B cell (primary cell): Measurements from ENCODE around the gene SPOCK3. TPM values are rescaled to one million over a fixed set of nuclear protein-coding genes. Genes with fewer than 3 reads are reported as not detected.

Source experiments
- ATAC-seq: fragments of 200-7000 bp; cut with Tn5 transposase; one replicate; pipeline ENCODE4 v1.10.0; 2021; ENCODE audit warnings: low read depth, mild to moderate bottlenecking, moderate number of reproducible peaks, moderate library complexity
- CTCF ChIA-PET: fragments of 350-600 bp; sonication (Branson Sonifier 250); formaldehyde crosslinking; loops from one replicate; lab custom pipeline; 2021; ENCODE audit warnings: antibody characterized with exemption, inconsistent platforms; lab: Charles Lee
- POLR2A ChIA-PET: fragments of 350-600 bp; sonication (Branson Sonifier 250); formaldehyde crosslinking; loops from one replicate; lab custom pipeline; 2021; ENCODE audit warnings: antibody characterized with exemption; lab: Charles Lee
- DNase-seq: peaks from one replicate; pipeline ENCODE4 v3.0.0; 2013
- H2AFZ ChIP-seq: 2 replicates; pipeline ENCODE4 v1.6.1; 2012; ENCODE audit warnings: mild to moderate bottlenecking, low read depth, low read length; ENCODE audit not compliant: insufficient read depth, poor library complexity, severe bottlenecking
- H3K27ac ChIP-seq, 2 donors: 1 replicate in 1 of 2; 2 replicates in 1 of 2; pipeline ENCODE4 v1.5.1; 2012 to 2013; ENCODE audit warnings: low read length in 2 of 2, mild to moderate bottlenecking in 2 of 2, moderate library complexity in 1 of 2
- H3K27me3 ChIP-seq, 4 experiments: fragments of 200-600 bp in 1 of 4; sonication (generic) in 1 of 4; replicated peaks in 1 of 4; 1 replicate in 2 of 4; 2 replicates in 2 of 4; pipeline versions ENCODE4 v1.6.1 to v1.7.0; 2013 to 2016; ENCODE audit warnings: low read length in 3 of 4, mild to moderate bottlenecking in 2 of 4, mixed read lengths in 1 of 4, moderate library complexity in 1 of 4; ENCODE audit not compliant: insufficient read depth in 4 of 4, control insufficient read depth in 3 of 4; ENCODE audit errors: control extremely low read depth in 1 of 4
- H3K36me3 ChIP-seq, 2 experiments: replicated peaks in 1 of 2; 1 replicate in 1 of 2; 2 replicates in 1 of 2; pipeline versions ENCODE4 v1.6.1 to v1.7.1; 2013; ENCODE audit warnings: low read length in 1 of 2; ENCODE audit not compliant: insufficient read depth in 2 of 2, control insufficient read depth in 1 of 2; ENCODE audit errors: control extremely low read depth in 1 of 2, extremely low read depth in 1 of 2
- H3K4me1 ChIP-seq, 2 donors: fragments of 200-600 bp in 1 of 2; sonication (generic) in 1 of 2; 1 replicate in 1 of 2; 2 replicates in 1 of 2; pipeline versions ENCODE4 v1.5.1 to v1.6.1; 2013 to 2017; ENCODE audit warnings: low read length in 2 of 2; ENCODE audit not compliant: control insufficient read depth in 2 of 2, insufficient read depth in 2 of 2
- H3K4me2 ChIP-seq: replicated peaks from 2 replicates; pipeline ENCODE3; 2012; ENCODE audit warnings: mild to moderate bottlenecking, low read depth, low read length; ENCODE audit not compliant: poor library complexity, severe bottlenecking
- H3K4me3 ChIP-seq, 5 experiments: fragments of 200-600 bp in 1 of 5; sonication (generic) in 1 of 5; 1 replicate in 3 of 5; 2 replicates in 2 of 5; pipeline versions ENCODE4 v1.5.1 to v1.7.0; 2011 to 2016; ENCODE audit warnings: low read length in 4 of 5, mild to moderate bottlenecking in 4 of 5, low read depth in 2 of 5, control low read depth in 1 of 5, moderate library complexity in 1 of 5; ENCODE audit not compliant: insufficient read depth in 1 of 5; ENCODE audit errors: control extremely low read depth in 1 of 5, extremely low read depth in 1 of 5
- H3K79me2 ChIP-seq: fragments of 200-600 bp; sonication (generic); one replicate; pipeline ENCODE4 v1.6.0; 2016; ENCODE audit warnings: low read length; ENCODE audit not compliant: control insufficient read depth, insufficient read depth
- H3K9ac ChIP-seq: fragments of 200-600 bp; sonication (generic); 2 replicates; pipeline ENCODE4 v1.6.1; 2017; ENCODE audit warnings: mild to moderate bottlenecking, low read length, moderate library complexity
- H3K9me3 ChIP-seq, 3 donors: one replicate each; pipeline versions ENCODE4 v1.6.1 to v1.7.1; 2013; ENCODE audit warnings: low read length in 2 of 3; ENCODE audit not compliant: control insufficient read depth in 2 of 3, insufficient read depth in 1 of 3; ENCODE audit errors: control extremely low read depth in 1 of 3
- H4K20me1 ChIP-seq: 2 replicates; pipeline ENCODE4 v1.6.0; 2012; ENCODE audit warnings: mild to moderate bottlenecking, low read length; ENCODE audit not compliant: insufficient read depth, control insufficient read depth, poor library complexity, severe bottlenecking
- H3K27ac Mint-ChIP-seq: one replicate; pipeline ENCODE4 v1.8.0; 2021; ENCODE audit warnings: mixed read lengths
- H3K27me3 Mint-ChIP-seq: one replicate; pipeline ENCODE4 v1.8.0; 2021; ENCODE audit warnings: mixed read lengths
- H3K4me1 Mint-ChIP-seq: one replicate; pipeline ENCODE4 v1.8.0; 2021; ENCODE audit warnings: mixed read lengths
- H3K4me3 Mint-ChIP-seq: one replicate; pipeline ENCODE4 v1.8.0; 2021; ENCODE audit warnings: mixed read lengths
- H3K9me3 Mint-ChIP-seq: one replicate; pipeline ENCODE4 v1.8.0; 2022; ENCODE audit warnings: mixed read lengths; ENCODE audit not compliant: insufficient read depth
- CTCF ChIP-seq: fragments of 200-600 bp; IDR thresholded peaks from one replicate; pipeline ENCODE4 v1.8.0; 2022; ENCODE audit warnings: antibody characterized with exemption, mild to moderate bottlenecking
- EZH2 ChIP-seq: IDR thresholded peaks from 2 replicates; pipeline ENCODE4 v1.6.1; 2012; ENCODE audit warnings: borderline replicate concordance, low read depth, mild to moderate bottlenecking, moderate library complexity, low read length; ENCODE audit not compliant: insufficient read depth, poor library complexity, severe bottlenecking
- WGBS: methylation state at CpG from one replicate; pipeline ENCODE4 v1.1.5; 2013; ENCODE audit warnings: missing lambda C conversion rate; ENCODE audit not compliant: insufficient coverage; 5-methylcytosine and 5-hydroxymethylcytosine counted together
- intact Hi-C: fragments of 100-400 bp; cut with micrococcal nuclease; formaldehyde crosslinking; loops from one replicate; pipeline ENCODE4 v1.10.0; 2022
- polyA plus RNA-seq: library from polyadenylated mRNA; depleted of rRNA; stranded (reverse); fragments of >200 nt; gene quantifications from 2 replicates; pipeline ENCODE4 v1.2.3, GENCODE V29; 2012
- total RNA-seq, 2 donors: library from RNA; stranded (reverse); fragments of 120-200 nt in 1 of 2; gene quantifications; 1 replicate in 1 of 2; 2 replicates in 1 of 2; pipeline versions ENCODE4 v1.2.3 to v1.2.4, GENCODE V29; 2013 to 2022

SPOCK3 gene
- total and polyA plus RNA-seq, 2 donors (not counting 1 experiment from before 2014, with no cell fraction given) = not detected

- no peaks in the 10 kb centered on the region for H3K9me3 ChIP-seq
- no peak overlapping the region for H3K27ac Mint-ChIP-seq
- no peaks in the 10 kb centered on the region for H4K20me1 ChIP-seq
- DNase-seq (no peak), ATAC-seq (no peak)
- intact Hi-C loops = no loop called here
- no peak overlapping the region for H2AFZ ChIP-seq
- no peak overlapping the region for H3K4me2 ChIP-seq
- no peak overlapping the region for H3K27ac ChIP-seq
- ChIA-PET CTCF (no interaction called here), POLR2A (no interaction called here)
- no peaks in the 10 kb centered on the region for H3K27me3 Mint-ChIP-seq
- no peaks in the 10 kb centered on the region for H3K79me2 ChIP-seq
- no peaks in the 10 kb centered on the region for H3K27me3 ChIP-seq
- no peaks in the 10 kb centered on the region for H3K9me3 Mint-ChIP-seq
- H3K4me3 ChIP-seq = no peak overlapping the region
- TF ChIP-seq CTCF (no peak), EZH2 (no peak)
- no peak overlapping the region for H3K9ac ChIP-seq
- no peak overlapping the region for H3K4me3 Mint-ChIP-seq
- no peaks in the 10 kb centered on the region for H3K4me1 Mint-ChIP-seq
- H3K36me3 ChIP-seq = no peaks in the 10 kb centered on the region
- H3K4me1 ChIP-seq = no peaks in the 10 kb centered on the region
- WGBS = no CpG with 5 or more reads among the region's 3 CpGs
Measured at GRCh38 chr4:167032871-167033270, 201.4 kb downstream of the SPOCK3 start.

- no peak for ATAC-seq
- Histone ChIP-seq H3K9me3 (no peaks in the 10 kb centered on the region), H2AFZ (no peak overlapping the region), H3K4me2 (no peak overlapping the region), H3K9ac (no peak overlapping the region), H3K27me3 (no peaks in the 10 kb centered on the region), H3K79me2 (no peaks in the 10 kb centered on the region), H3K4me1 (no peaks in the 10 kb centered on the region), H4K20me1 (no peaks in the 10 kb centered on the region), H3K4me3 (no peak overlapping the region), H3K27ac (no peak overlapping the region), H3K36me3 (no peaks in the 10 kb centered on the region)
- ChIA-PET CTCF (no interaction called here), POLR2A (no interaction called here)
- no peak overlapping the region for H3K4me3 Mint-ChIP-seq
- no peak for DNase-seq
- no peak for TF ChIP-seq EZH2
- no peak for TF ChIP-seq CTCF
- H3K9me3 Mint-ChIP-seq = no peaks in the 10 kb centered on the region
- H3K27ac Mint-ChIP-seq = no peak overlapping the region
- WGBS = 80% methylated on average over 1 of the region's 3 CpGs
- H3K4me1 Mint-ChIP-seq = no peaks in the 10 kb centered on the region
- intact Hi-C loops = no loop called here
- H3K27me3 Mint-ChIP-seq = no peaks in the 10 kb centered on the region
Measured at GRCh38 chr4:167031534-167032156, 202.6 kb downstream of the SPOCK3 start.
